HG03571 (cell line): ENCODE data around the gene NXPH2.
A peak's percentile ranks its signal among the peaks of the same experiment; 100 is the strongest.
"Not testable (repeated sequence)": the region's sequence is repeated elsewhere in the genome, so short reads cannot be mapped to it uniquely, and the experiment has no call there.

Experiments used
- ATAC-seq: cut with Tn5 transposase; IDR thresholded peaks from one replicate; pipeline ENCODE4 v1.9.1; 2021; ENCODE audit not compliant: unreplicated experiment

Gene NXPH2

GRCh38 chr2:138712212-138712979, 67.8 kb downstream of the NXPH2 start:
- peak; percentile 91 for ATAC-seq

GRCh38 chr2:138711812-138712211, 68.4 kb downstream of the NXPH2 start:
- peak; percentile 46 for ATAC-seq

DNA sequence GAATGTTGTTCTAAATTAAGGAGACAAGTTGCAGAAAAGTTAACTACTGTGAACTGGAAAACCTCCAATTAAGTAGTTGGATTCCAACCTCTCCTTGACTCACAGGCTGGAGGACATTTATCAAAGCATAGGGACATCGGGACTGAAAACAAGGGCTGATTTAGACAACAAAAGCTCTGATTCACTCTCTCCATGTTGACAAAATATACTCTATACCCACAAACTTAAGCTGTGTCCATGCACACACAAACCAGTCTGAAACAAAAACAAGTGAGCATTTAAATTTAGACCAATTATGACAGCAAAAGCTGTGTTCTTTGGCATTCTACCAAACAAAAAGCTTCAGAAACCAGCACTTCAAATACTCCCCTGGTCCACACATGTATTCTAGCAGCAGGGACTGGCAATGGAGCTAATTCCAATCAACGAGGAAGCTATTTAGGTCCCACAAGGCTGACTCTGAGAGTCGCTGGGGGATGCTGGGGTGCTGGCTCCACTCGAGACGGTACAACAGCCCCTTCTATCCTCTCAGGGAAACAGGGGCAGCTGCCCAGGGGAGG, 71.4 kb downstream of the NXPH2 start:
- ATAC-seq, result no peak

DNA sequence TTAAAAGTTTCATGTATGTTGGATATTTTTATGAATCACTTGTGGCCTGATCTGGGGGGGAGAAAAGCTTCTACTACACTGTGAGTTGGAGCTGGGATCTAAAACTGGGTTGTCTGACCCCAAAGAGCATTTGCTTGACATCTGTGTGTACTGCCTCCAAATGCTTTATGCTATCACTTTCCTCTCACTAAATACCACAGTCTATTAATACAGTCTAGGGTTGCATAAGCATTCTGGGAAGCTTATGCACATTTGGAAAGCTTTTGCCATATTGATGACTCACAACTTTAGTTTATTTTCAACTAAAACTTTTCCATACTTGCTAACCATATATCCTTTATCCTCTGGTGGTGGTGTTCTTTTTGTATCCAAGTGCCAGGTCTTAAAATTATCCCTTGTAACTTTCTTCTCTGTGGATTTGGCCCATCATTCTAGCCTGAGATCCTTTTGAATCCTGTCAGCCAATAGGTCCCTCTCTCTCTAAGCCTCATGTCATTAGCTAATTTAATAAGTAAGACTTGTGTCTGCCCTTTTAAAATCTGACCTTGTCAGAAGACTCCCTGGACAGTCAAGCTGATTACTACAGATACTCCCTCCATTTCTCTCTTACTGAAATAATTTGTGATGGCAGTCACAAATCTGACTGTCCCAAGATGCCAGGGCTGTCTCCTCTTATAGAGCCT, 72.7 kb downstream of the NXPH2 start:
- ATAC-seq, result no peak

- ATAC-seq, result no peak
These were observed 76.9 kb downstream of the NXPH2 start for GRCh38 chr2:138703242-138703641.

- ATAC-seq, result no peak
These were observed 79.5 kb downstream of the NXPH2 start for GRCh38 chr2:138700716-138701115.

DNA sequence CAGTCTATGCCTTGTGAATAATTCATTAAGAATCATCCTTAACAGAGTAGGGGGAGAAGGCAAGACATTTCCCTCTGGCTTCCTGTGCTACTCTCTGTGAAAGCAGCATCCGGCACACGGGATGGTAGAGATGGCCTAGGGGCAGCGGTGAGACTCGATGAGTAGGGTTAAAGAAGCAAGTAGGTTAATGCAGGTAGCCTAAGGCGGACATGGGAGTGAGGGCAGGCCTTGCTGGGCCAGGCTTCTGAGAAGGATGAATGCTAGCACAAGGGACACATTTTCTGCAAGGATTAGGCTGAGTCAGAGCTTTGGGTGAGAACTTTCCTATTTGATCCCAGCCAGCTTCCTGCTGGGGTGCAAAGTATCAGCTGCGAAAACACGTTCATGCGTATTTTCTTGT, 80.8 kb downstream of the NXPH2 start:
- no peak for ATAC-seq

GRCh38 chr2:138698428-138698827, 81.8 kb downstream of the NXPH2 start:
- ATAC-seq, result no peak

GRCh38 chr2:138691667-138692066, 88.5 kb downstream of the NXPH2 start:
- ATAC-seq, result no peak

DNA sequence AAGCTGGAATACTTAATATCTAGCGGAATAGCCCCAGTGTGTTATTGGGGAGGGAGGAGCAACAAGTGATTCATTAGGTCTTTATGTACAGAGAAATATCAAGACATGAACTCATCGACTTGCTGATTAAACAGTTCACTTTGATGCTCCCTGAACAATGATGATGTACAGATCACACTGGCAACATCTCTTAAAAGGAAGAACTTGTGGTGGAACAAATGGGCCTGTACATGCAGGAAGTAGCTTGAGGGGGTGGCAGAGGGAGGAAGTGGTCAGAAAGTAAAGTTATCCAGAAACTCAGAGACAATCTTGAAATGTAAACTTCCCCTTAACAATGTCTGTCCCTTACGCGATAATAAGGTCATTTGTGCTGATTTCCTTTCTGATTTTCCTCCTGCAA, 90.5 kb downstream of the NXPH2 start:
- peak; percentile 62 for ATAC-seq

DNA sequence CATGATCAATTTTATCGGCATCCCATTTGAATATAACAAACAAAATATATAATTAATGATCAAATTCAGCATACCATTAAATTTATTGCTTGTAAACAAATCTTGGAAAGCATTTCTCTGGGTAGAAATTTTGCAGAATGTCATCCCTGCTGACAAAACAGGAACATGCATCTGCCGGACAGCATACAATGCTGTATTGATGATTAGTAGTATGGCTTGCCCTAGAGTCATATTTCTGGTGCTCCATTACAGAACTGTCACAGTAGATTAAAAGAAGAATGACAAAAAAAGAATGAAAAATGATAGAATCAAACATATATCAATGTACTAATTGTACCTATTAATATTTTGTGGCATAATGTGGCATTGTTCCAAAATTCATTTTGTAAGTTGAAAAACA, 98.0 kb downstream of the NXPH2 start:
- no peak for ATAC-seq

GRCh38 chr2:138677221-138677620, 103.0 kb downstream of the NXPH2 start:
- ATAC-seq, result no peak

DNA sequence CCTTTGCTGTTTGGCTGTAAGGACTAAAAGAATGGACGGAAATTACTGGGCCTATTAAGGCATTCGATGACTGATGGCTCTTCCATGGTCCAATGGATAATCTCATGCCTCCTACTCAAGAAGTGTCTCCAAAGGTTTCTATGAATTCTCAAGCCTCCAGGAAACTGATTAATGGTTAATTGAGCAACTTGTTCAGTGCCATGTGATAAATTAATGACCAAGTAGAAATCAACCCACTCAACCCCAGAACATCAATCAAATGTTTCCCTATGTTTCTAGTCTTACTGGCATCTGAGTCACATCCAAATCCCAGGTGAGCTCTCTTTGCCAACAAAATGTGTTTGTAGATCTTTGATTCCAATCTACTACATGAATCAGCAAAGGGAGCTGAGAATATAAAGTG, 103.6 kb downstream of the NXPH2 start:
- ATAC-seq, result no peak

- ATAC-seq, result no peak
These were observed 108.6 kb downstream of the NXPH2 start for GRCh38 chr2:138671566-138671965.

- no peak for ATAC-seq
These were observed 109.5 kb downstream of the NXPH2 start for GRCh38 chr2:138670734-138671133.

GRCh38 chr2:138665937-138666336, 114.3 kb downstream of the NXPH2 start:
- ATAC-seq, result no peak

- ATAC-seq, result no peak
These were observed 121.8 kb downstream of the NXPH2 start for GRCh38 chr2:138658187-138658894.

- no peak for ATAC-seq
These were observed 126.0 kb downstream of the NXPH2 start for GRCh38 chr2:138654146-138654545.

DNA sequence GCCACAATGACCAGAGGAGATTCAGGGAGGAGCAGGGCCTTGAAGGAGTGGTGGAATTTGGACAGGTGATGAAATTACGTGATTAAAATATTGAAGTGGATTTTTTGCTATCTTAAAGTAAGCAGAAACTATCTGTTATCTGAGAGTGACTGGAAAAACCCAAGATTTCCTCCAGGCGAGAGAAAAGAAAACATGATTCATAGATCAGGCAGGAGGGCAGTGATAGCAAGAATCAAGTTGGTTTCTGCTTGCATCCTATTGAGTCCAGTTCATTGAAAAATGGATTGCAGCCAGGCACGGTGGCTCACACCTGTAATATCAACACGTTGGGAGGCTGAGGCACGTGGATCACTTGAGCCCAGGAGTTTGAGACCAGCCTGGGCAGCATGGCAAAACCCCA, 127.8 kb downstream of the NXPH2 start:
- no peak for ATAC-seq

- ATAC-seq, result no peak
These were observed 130.6 kb downstream of the NXPH2 start for GRCh38 chr2:138649571-138649970.

- ATAC-seq, result no peak
These were observed 131.6 kb downstream of the NXPH2 start for GRCh38 chr2:138648606-138649005.

- not testable (repeated sequence) for ATAC-seq
These were observed 135.4 kb downstream of the NXPH2 start for GRCh38 chr2:138644776-138645175.
